Measurements from ENCODE around the gene NOP14. TPM values are rescaled to one million over a fixed set of nuclear protein-coding genes. Genes with fewer than 3 reads are reported as not detected.
A peak's percentile ranks its signal among the peaks of the same experiment; 100 is the strongest.
"Not testable (repeated sequence)": the region's sequence is repeated elsewhere in the genome, so short reads cannot be mapped to it uniquely, and the experiment has no call there.

NOP14 gene
- total RNA-seq, 6 experiments from 2014 or later = 34.8 to 39.4 (median 37.0) TPM

DNA sequence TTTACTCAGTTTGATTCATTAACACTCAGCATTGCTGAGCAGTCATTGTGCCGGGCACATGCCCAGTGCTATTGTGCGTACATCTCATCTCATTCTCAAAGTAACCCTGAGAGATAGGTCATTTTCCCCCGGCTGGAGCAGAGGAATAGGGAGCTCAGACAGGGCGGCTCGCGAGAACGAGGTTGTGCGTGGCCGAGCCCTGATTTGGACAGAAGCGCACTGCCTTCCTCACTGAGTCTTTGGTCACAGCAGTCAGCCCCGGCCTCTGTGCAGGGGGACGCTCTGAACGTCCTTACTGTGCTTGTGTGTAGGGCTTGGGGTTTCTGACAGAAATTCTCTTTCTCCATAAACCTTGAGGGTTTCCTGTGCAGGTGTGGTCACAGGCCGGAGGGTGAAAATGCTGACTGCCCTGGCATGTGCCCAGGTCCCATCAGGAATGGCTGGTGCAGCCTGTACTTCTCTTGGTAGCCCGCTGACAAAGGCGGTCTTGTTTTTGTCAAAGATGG lies 39.5 kb downstream of the NOP14 start:
- no peak for DNase-seq
- TF ChIP-seq, protein P1, sequence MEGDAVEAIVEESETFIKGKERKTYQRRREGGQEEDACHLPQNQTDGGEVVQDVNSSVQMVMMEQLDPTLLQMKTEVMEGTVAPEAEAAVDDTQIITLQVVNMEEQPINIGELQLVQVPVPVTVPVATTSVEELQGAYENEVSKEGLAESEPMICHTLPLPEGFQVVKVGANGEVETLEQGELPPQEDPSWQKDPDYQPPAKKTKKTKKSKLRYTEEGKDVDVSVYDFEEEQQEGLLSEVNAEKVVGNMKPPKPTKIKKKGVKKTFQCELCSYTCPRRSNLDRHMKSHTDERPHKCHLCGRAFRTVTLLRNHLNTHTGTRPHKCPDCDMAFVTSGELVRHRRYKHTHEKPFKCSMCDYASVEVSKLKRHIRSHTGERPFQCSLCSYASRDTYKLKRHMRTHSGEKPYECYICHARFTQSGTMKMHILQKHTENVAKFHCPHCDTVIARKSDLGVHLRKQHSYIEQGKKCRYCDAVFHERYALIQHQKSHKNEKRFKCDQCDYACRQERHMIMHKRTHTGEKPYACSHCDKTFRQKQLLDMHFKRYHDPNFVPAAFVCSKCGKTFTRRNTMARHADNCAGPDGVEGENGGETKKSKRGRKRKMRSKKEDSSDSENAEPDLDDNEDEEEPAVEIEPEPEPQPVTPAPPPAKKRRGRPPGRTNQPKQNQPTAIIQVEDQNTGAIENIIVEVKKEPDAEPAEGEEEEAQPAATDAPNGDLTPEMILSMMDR (IDR thresholded peaks at IDR 0.05) = no peak
- peak overlapping the region; percentile 41 for H3K27ac Mint-ChIP-seq
- peaks cover 12% of the 10 kb centered on the region for H3K9me3 Mint-ChIP-seq
- no peak overlapping the region for H3K4me3 Mint-ChIP-seq
- peaks cover 13% of the 10 kb centered on the region for H3K4me1 Mint-ChIP-seq (ENCODE audit: low read depth)
- no peaks in the 10 kb centered on the region; the same call in 1 of the 2 replicates for H3K27me3 Mint-ChIP-seq (ENCODE audit: insufficient read depth)
- peaks cover 43% of the 10 kb centered on the region for H3K36me3 Mint-ChIP-seq (ENCODE audit: low read depth)

DNA sequence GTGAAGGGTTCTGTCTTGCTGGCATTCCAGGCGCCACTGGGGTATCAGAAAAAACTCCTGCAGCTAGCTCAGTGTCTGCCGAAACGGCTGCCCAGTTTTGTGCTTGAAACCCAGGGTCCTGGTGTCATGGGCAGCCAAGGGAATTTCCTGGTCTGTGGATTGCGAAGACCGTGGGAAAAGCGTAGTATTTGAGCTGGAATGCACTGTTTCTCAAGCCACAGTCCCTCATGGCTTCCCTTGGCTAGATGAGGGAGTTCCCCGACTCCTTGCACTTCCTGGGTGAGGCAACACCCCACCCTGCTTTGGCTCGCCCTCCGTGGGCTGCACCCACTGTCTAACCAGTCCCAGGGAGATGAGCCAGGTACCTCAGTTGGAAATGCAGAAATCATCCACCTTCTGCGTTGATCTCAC lies 40.1 kb downstream of the NOP14 start:
- Mint-ChIP-seq H3K4me3 (no peak overlapping the region), H3K27ac (peak overlapping the region; percentile 41), H3K9me3 (peaks cover 12% of the 10 kb centered on the region), H3K4me1 (ENCODE audit: low read depth) (peaks cover 13% of the 10 kb centered on the region), H3K36me3 (ENCODE audit: low read depth) (peaks cover 44% of the 10 kb centered on the region), H3K27me3 (ENCODE audit: insufficient read depth) (no peaks in the 10 kb centered on the region; the same call in 1 of the 2 replicates)
- TF ChIP-seq, protein P1 (IDR thresholded peaks at IDR 0.05) = no peak
- no peak for DNase-seq

DNA sequence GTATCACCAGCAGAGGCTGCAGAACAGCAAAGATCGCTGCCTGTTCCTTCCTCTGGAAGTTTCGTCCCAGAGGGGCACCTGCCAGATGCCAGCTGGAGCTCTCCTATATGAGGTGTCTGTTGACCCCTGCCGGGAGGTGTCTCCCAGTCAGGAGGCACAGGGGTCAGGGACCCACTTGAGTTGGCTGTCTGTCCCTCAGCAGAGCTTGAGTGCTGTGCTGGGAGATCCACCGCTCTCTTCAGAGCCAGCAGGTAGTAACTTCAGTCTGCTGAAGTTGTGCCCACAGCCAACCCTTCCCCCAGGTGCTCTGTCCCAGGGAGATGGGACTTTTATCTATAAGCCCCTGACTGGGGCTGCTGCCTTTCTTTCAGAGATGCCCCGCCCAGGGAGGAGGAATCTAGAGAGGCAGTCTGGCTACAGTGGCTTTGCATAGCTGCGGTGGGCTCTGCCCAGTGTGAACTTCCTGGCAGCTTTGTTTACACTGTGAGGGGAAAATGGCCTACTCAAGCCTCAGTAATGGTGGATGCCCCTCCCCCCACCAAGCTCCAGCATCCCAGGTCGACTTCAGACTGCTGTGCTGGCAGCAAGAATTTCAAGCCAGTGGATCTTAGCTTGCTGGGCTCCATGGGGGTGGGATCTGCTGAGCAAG lies 40.6 kb downstream of the NOP14 start:
- Mint-ChIP-seq H3K9me3 (peaks cover 12% of the 10 kb centered on the region), H3K4me1 (ENCODE audit: low read depth) (peaks cover 13% of the 10 kb centered on the region), H3K36me3 (ENCODE audit: low read depth) (peaks cover 44% of the 10 kb centered on the region), H3K27ac (peak overlapping the region; percentile 51)
- H3K27me3 Mint-ChIP-seq (ENCODE audit: insufficient read depth); DNase-seq; H3K4me3 Mint-ChIP-seq: not testable (repeated sequence)

DNA sequence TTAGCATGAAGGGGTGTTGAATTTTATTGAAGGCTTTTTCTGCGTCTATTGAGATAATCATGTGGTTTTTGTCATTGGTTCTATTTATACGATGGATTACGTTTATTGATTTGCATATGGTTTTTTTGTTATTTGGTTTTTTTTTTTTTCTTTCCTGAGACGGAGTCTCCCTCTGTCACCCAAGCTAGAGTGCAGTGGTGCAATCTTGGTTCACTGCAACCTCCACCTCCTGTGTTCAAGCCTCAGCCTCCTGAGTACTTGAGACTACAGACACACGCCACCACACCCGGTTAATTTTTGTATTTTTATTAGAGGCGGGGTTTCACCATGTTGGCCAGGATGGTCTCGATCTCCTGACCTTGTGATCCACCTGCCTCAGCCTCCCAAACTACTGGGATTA lies 44.5 kb downstream of the NOP14 start:
- not testable (repeated sequence) for H3K4me3 Mint-ChIP-seq; H3K27me3 Mint-ChIP-seq (ENCODE audit: insufficient read depth); H3K27ac Mint-ChIP-seq; DNase-seq
- Mint-ChIP-seq H3K9me3 (peaks cover 12% of the 10 kb centered on the region), H3K4me1 (ENCODE audit: low read depth) (peaks cover 13% of the 10 kb centered on the region), H3K36me3 (ENCODE audit: low read depth) (peaks cover 65% of the 10 kb centered on the region)

DNA sequence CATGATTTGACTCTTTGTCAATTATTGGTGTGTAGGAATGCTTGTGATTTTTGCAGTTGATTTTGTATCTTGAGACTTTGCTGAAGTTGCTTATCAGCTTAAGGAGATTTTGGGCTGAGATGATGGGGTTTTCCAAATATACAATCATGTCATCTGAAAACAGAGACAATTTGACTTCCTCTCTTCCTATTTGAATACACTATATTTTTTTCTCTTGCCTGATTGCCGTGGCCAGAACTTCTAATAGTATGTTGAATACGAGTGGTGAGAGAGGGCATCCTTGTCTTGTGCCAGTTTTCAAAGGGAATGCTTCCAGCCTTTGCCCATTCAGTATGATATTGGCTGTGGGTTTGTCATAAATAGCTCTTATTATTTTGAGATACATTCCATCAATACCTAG lies 44.9 kb downstream of the NOP14 start:
- not testable (repeated sequence) for H3K27me3 Mint-ChIP-seq (ENCODE audit: insufficient read depth); H3K27ac Mint-ChIP-seq; DNase-seq; H3K4me3 Mint-ChIP-seq
- H3K36me3 Mint-ChIP-seq (ENCODE audit: low read depth) = peaks cover 65% of the 10 kb centered on the region
- peaks cover 13% of the 10 kb centered on the region for H3K4me1 Mint-ChIP-seq (ENCODE audit: low read depth)
- peaks cover 12% of the 10 kb centered on the region for H3K9me3 Mint-ChIP-seq

DNA sequence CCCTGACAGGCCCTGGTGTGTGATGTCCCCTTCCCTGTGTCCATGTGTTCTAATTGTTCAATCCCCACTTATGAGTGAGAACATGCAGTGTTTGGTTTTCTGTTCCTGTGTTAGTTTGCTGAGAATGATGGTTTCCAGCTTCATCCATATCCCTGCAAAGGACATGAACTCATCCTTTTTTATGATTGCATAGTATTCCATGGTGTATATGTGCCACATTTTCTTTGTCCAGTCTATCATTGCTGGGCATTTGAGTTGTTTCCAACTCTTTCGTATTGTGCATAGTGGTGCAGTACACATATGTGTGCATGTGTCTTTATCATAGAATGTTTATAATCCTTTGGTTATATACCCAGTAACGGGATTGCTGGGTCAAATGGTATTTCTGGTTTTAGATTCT lies 46.5 kb downstream of the NOP14 start:
- H3K9me3 Mint-ChIP-seq = peaks cover 12% of the 10 kb centered on the region
- not testable (repeated sequence) for DNase-seq; H3K27ac Mint-ChIP-seq; H3K27me3 Mint-ChIP-seq (ENCODE audit: insufficient read depth); H3K4me1 Mint-ChIP-seq (ENCODE audit: low read depth); H3K4me3 Mint-ChIP-seq
- H3K36me3 Mint-ChIP-seq (ENCODE audit: low read depth) = peaks cover 65% of the 10 kb centered on the region

DNA sequence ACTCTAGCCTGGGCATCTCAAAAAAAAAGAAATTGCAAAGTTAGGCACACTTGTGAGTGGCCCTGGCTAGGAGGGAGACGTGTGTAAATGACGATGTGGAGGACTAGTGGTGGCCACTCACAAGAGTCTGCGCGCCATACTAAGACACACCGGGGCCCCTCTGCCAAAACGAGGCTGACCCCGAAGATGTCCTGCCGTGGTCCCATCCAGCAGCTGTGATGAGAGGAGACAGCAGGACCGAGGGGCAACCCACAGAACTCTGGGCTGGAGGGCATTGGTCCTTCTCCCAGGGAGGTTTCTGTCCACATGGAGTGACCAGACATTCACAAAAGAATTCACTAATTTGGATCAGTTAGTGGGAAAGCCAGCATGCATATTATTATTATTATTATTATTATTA lies 47.4 kb downstream of the NOP14 start:
- Mint-ChIP-seq H3K36me3 (ENCODE audit: low read depth) (peaks cover 59% of the 10 kb centered on the region), H3K27me3 (ENCODE audit: insufficient read depth) (0 out of 2 replicates have a peak, but pooled peaks cover 2% of the 10 kb centered on the region), H3K27ac (no peak overlapping the region), H3K9me3 (peaks cover 12% of the 10 kb centered on the region), H3K4me3 (no peak overlapping the region), H3K4me1 (ENCODE audit: low read depth) (no peaks in the 10 kb centered on the region)
- TF ChIP-seq, protein P1 (IDR thresholded peaks at IDR 0.05) = no peak
- no peak for DNase-seq

Measured in HFFc6 (cell line).